ENCODE data around the gene NRDE2. TPM values are rescaled to one million over a fixed set of nuclear protein-coding genes. Genes with fewer than 3 reads are reported as not detected.

NRDE2 gene
- total RNA-seq, 1 donor from 2014 or later: 10.2 TPM

- H3K27me3 Mint-ChIP-seq (ENCODE audit: insufficient read depth, low read depth): no peaks in the 10 kb centered on the region
- Histone ChIP-seq H3K27ac (no peak overlapping the region), H3K4me3 (no peak overlapping the region), H2AFZ (replicated peaks) (no peak overlapping the region), H3K9me3 (ENCODE audit: low read depth) (no peaks in the 10 kb centered on the region), H3K9ac (no peak overlapping the region), H4K20me1 (ENCODE audit: low read depth) (no peaks in the 10 kb centered on the region), H3K4me2 (no peak overlapping the region), H3K36me3 (no peaks in the 10 kb centered on the region), H3K4me1 (no peaks in the 10 kb centered on the region), H3K27me3 (no peaks in the 10 kb centered on the region), H3F3A (ENCODE audit: low read depth) (no peaks in the 10 kb centered on the region), H3K79me2 (ENCODE audit: low read depth) (peaks cover 58% of the 10 kb centered on the region)
- no peak for TF ChIP-seq CTCF (IDR thresholded peaks at IDR 0.05)
- TF ChIP-seq EZH2phosphoT487 (IDR thresholded peaks at IDR 0.05): no peak
- no peak for TF ChIP-seq EZH2 (IDR thresholded peaks at IDR 0.05)
- no peak overlapping the region for H3K4me3 Mint-ChIP-seq
- peaks cover 3% of the 10 kb centered on the region for H3K9me3 Mint-ChIP-seq
- no peaks in the 10 kb centered on the region for H3K4me1 Mint-ChIP-seq
- DNase-seq (ENCODE audit: low spot score): no peak
- H3K36me3 Mint-ChIP-seq: peaks cover 10% of the 10 kb centered on the region
- no peak overlapping the region for H3K27ac Mint-ChIP-seq
Measured at GRCh38 chr14:90321891-90322290, 9.8 kb downstream of the NRDE2 start.

- Histone ChIP-seq H3K79me2 (ENCODE audit: low read depth) (peaks cover 53% of the 10 kb centered on the region), H3K9ac (no peak overlapping the region), H3K9me3 (ENCODE audit: low read depth) (no peaks in the 10 kb centered on the region), H3K4me2 (no peak overlapping the region), H3F3A (ENCODE audit: low read depth) (no peaks in the 10 kb centered on the region), H3K4me3 (no peak overlapping the region), H3K27ac (no peak overlapping the region), H3K36me3 (no peaks in the 10 kb centered on the region), H3K4me1 (no peaks in the 10 kb centered on the region), H2AFZ (replicated peaks) (no peak overlapping the region), H4K20me1 (ENCODE audit: low read depth) (no peaks in the 10 kb centered on the region), H3K27me3 (no peaks in the 10 kb centered on the region)
- H3K4me3 Mint-ChIP-seq: no peak overlapping the region
- TF ChIP-seq EZH2phosphoT487 (IDR thresholded peaks at IDR 0.05) (no peak), EZH2 (IDR thresholded peaks at IDR 0.05) (no peak), CTCF (IDR thresholded peaks at IDR 0.05) (no peak)
- H3K27me3 Mint-ChIP-seq (ENCODE audit: insufficient read depth, low read depth): no peaks in the 10 kb centered on the region
- peaks cover 14% of the 10 kb centered on the region for H3K36me3 Mint-ChIP-seq
- no peak for DNase-seq (ENCODE audit: low spot score)
- no peaks in the 10 kb centered on the region for H3K4me1 Mint-ChIP-seq
- no peak overlapping the region for H3K27ac Mint-ChIP-seq
- H3K9me3 Mint-ChIP-seq: peaks cover 3% of the 10 kb centered on the region
Measured at GRCh38 chr14:90319634-90320541, 11.9 kb downstream of the NRDE2 start.

- Histone ChIP-seq H3K4me1 (no peaks in the 10 kb centered on the region), H2AFZ (replicated peaks) (no peak overlapping the region), H3K27ac (no peak overlapping the region), H3K9ac (no peak overlapping the region), H3K9me3 (ENCODE audit: low read depth) (no peaks in the 10 kb centered on the region), H3K79me2 (ENCODE audit: low read depth) (peaks cover 49% of the 10 kb centered on the region), H3F3A (ENCODE audit: low read depth) (no peaks in the 10 kb centered on the region), H3K4me3 (no peak overlapping the region), H3K36me3 (no peaks in the 10 kb centered on the region), H3K27me3 (no peaks in the 10 kb centered on the region), H3K4me2 (no peak overlapping the region), H4K20me1 (ENCODE audit: low read depth) (no peaks in the 10 kb centered on the region)
- DNase-seq (ENCODE audit: low spot score): no peak
- H3K4me3 Mint-ChIP-seq: no peak overlapping the region
- no peaks in the 10 kb centered on the region for H3K4me1 Mint-ChIP-seq
- no peak for TF ChIP-seq EZH2phosphoT487 (IDR thresholded peaks at IDR 0.05)
- no peak for TF ChIP-seq CTCF (IDR thresholded peaks at IDR 0.05)
- TF ChIP-seq EZH2 (IDR thresholded peaks at IDR 0.05): no peak
- peaks cover 15% of the 10 kb centered on the region for H3K36me3 Mint-ChIP-seq
- H3K9me3 Mint-ChIP-seq: peaks cover 3% of the 10 kb centered on the region
- H3K27me3 Mint-ChIP-seq (ENCODE audit: insufficient read depth, low read depth): no peaks in the 10 kb centered on the region
- H3K27ac Mint-ChIP-seq: no peak overlapping the region
Measured at GRCh38 chr14:90319173-90319572, 12.6 kb downstream of the NRDE2 start.
